C4-2B (cell line): ENCODE results near the gene ACTR3C.

Experiments
- H3K27ac ChIP-seq: fragments of 450-650 bp; 2 replicates; pipeline ENCODE4 v1.5.1; 2017
- ZFX ChIP-seq: fragments of 450-650 bp; IDR thresholded peaks from 2 replicates; pipeline ENCODE4 v1.6.1; 2017
- TF ChIP-seq, protein P1 (sequence below): fragments of 450-650 bp; conservative IDR thresholded peaks from 2 replicates; pipeline ENCODE4 v1.5.1; 2017; ENCODE audit warnings: mild to moderate bottlenecking

ACTR3C gene

DNA sequence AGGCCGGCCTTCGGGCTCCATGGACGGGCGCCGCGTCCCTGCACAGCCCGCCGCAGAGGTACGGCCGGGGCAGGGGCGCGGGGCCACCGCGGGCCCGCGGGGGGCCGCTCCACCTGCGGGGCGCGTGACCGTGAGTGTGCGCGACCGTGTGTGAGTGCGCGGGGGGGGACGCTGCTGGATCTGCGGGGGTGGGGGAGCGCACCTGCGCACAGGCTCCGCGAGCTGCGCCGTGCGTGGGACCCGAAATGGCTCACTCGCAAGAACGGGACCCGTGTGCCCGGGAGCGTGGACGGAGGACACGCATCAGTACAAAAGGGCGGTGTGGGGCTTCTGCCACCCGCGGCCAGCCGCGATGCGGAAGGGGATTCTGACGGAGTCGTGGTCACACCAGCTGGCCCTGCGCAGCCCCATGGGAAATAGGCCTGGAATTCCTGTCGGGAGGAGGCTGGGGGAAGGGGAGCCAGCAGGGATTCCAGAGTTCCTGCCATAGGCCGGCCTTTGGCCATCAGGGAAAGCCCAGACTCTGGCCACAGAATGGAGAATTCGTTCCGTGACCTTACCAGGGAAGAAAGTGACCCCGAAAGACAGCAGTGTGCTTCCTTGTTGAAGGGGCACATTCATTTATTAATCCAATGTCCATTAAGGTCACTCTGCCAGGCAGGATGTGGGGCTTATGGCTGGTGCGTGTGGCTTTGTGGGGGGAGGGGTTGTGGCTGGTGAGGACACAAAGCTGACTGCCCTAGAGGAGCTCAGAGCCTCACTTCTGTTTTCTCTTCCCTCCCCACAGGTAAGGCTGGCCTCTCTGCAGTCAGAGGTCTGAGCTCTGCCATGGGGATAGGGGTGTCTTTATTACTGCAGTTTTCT is 45.8 kb upstream of the ACTR3C start:
- H3K27ac ChIP-seq = peak overlapping the region; percentile 97
- peak; percentile 62; the same call in 1 of the 2 replicates for TF ChIP-seq ZFX
- TF ChIP-seq, protein P1, sequence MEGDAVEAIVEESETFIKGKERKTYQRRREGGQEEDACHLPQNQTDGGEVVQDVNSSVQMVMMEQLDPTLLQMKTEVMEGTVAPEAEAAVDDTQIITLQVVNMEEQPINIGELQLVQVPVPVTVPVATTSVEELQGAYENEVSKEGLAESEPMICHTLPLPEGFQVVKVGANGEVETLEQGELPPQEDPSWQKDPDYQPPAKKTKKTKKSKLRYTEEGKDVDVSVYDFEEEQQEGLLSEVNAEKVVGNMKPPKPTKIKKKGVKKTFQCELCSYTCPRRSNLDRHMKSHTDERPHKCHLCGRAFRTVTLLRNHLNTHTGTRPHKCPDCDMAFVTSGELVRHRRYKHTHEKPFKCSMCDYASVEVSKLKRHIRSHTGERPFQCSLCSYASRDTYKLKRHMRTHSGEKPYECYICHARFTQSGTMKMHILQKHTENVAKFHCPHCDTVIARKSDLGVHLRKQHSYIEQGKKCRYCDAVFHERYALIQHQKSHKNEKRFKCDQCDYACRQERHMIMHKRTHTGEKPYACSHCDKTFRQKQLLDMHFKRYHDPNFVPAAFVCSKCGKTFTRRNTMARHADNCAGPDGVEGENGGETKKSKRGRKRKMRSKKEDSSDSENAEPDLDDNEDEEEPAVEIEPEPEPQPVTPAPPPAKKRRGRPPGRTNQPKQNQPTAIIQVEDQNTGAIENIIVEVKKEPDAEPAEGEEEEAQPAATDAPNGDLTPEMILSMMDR = no peak

DNA sequence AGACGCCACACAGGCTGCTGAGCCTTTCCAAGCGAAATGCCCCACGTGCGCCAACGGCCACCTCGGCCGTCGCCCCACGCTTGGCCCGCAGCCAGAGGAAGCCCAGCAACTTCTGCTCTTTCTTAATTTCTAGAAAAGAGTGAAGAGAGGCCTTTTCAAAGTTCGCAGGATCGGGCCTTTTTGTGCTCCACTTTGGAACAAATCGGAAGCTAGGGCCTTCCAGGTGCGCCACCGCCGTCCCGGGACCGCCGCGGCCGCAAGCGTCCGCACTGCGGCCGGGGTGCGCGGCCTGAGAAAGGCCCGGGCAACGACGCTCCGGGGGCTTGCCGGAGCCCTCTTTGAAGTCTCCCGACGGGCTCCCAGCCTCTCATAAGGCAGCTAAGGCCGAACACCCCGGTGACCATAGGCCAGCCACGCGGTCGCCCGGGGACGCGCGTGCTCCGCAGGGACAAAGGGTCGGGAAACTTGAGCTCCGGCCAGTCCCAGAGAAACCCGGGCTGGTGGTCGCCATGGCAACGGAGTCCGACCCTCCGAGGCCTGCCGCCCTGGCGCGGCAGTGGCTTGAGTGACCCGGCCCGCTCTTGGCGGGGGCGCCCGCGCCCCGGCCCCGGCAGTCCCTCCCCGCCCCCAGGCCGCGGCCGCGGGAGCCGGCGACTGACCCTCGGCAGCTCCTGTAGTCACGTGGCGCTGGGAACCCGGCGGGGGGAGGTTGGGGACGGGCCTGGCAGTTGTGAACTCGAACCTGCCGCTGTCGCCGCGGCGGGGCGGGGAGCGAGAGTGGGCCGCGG is 44.9 kb upstream of the ACTR3C start, which contains the start of gene REPIN1:
Gene REPIN1 (plus strand): TSS at position 727 of the 788 bp plus-strand sequence. CDS start 890 bp downstream, outside the sequence.
- peak within 1 kb of the TSS; percentile 97 for H3K27ac ChIP-seq
- TF ChIP-seq, protein P1 = no peak
- TF ChIP-seq ZFX = peak; percentile 98

DNA sequence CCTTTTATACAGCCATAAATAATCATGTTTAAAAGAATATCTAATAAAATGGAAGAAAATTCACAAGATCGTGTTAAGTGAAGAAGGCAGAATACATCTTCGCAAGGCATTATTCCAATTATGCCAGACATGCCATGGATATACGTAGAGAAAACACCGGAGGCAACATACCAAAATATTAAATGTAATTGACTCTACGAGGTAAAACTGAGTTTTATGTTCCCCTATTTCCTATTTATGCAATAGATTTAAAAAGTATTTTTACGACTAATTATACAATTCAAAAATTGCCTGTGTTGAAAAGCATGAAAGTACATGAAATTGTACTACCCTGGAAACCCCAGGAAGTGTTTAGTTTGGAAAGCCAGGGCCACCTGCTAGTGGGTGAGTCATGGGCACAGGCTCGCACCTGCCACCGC is 44.3 kb upstream of the ACTR3C start:
- no peak for TF ChIP-seq ZFX
- TF ChIP-seq, protein P1 = no peak

DNA sequence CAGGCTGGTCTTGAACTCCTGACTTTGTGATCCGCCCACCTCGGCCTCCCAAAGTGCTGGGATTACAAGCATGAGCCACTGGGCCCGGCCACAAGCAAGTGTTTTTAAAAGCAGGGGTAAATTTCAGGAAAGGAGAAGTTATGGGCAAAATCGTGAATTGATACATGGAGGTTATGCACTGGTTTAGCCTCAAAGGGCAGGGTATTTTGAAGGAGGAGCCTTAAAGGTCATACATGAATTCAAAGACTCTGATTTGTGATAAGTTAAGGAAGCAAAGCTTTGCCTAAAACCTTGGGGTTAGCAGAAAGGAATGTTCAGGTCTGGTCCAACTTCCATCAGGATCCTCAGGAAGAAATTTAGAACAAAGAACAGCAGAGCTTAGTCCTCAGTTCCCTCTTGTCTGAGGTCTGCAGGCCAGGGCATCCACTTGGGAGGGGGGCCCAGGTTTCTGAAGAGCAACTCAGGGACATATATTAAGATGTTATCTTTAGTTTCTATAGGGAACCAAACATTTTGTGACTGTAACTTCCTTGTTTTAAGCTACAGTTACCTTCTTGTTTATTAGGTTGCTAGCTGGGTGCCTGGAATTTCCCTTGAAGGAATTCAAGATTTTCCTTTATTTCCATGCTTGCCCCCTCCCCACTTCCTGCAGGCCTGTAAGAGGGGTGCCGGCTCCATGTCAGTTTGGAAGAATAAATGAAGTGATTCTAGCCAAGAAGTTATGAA is 42.5 kb upstream of the ACTR3C start:
- TF ChIP-seq, protein P1 = no peak
- no peak for TF ChIP-seq ZFX
- peak overlapping the region; percentile 22; the same call in 1 of the 2 replicates for H3K27ac ChIP-seq

More for the DNA sequence above, 44.3 kb upstream of the ACTR3C start:
- peak overlapping the region; percentile 97 for H3K27ac ChIP-seq

DNA sequence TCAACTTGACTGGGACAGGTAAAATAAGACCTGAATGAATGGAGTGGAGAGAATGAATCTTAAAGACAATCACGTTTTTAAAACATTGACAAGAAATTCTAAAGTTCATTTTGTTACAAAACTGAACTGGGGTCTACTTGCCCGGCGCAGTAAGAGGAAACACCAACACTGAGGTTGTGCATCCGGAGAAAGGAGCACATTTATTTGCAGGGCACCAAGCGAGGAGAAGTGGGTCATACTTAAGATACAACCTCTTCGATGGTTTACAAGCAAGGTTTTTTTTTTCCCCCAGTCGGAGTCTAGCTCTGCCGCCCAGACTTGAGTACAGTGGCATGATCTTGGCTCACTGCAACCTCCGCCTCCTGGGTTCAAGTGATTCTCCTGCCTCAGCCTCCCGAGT is 41.8 kb upstream of the ACTR3C start:
- TF ChIP-seq ZFX = no peak
- TF ChIP-seq, protein P1 = no peak

DNA sequence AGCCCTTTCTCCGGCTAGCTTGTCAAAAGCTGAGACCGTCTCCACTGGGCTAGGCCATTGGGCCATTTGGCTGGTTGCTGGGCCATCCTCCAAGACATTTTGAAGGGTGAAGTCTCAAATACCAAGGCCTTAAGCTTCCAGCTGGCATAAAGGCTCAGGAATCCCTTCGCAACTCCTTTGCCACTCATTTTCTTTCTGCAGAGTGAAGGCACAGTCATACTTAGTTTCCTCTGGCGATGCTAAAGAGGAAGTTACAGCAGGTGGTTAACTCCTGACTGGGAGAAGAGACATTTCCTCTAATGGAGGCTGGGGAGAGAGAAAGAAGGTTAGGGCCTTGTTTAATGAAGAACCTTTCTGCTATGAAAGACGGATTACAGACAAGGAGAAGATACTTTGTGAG is 40.5 kb upstream of the ACTR3C start:
- no peak overlapping the region for H3K27ac ChIP-seq
- no peak for TF ChIP-seq ZFX
- TF ChIP-seq, protein P1 = no peak

More for the DNA sequence above, 41.8 kb upstream of the ACTR3C start:
- H3K27ac ChIP-seq = peak overlapping the region; percentile 22; the same call in 1 of the 2 replicates
